HepG2 (cell line): ENCODE data around the gene PHEX. TPM values are rescaled to one million over a fixed set of nuclear protein-coding genes. Genes with fewer than 3 reads are reported as not detected.

Experiments
- ATAC-seq: fragments of 200-7000 bp; cut with Tn5 transposase; 3 replicates; pipeline ENCODE4 v1.9.1; 2020; ENCODE audit warnings: mild to moderate bottlenecking, moderate library complexity
- BruUV-seq: library from RNA; stranded (reverse); fragments of 400-500 nt; replicated peaks from 2 replicates; lab custom pipeline; 2021; lab: Mats Ljungman, UMichigan
- CTCF ChIA-PET: fragments of 300-600 bp; formaldehyde crosslinking; extraction: SDS; loops from one replicate; lab custom pipeline; 2021; ENCODE audit warnings: low total read pairs, inconsistent platforms, low intra/inter-chr PET ratio; lab: Yijun Ruan, JAX
- POLR2A ChIA-PET: fragments of 350-600 bp; sonication (Branson Sonifier 250); formaldehyde crosslinking; loops from one replicate; lab custom pipeline; 2020; ENCODE audit warnings: antibody characterized with exemption, inconsistent platforms; lab: Yijun Ruan, JAX
- DNase-seq: peaks from one replicate; pipeline ENCODE4 v3.0.0-alpha.2; 2015; ENCODE audit warnings: low spot score
- FAIRE-seq: peaks from 3 replicates; lab custom pipeline; 2011; peaks lifted over from hg19 to GRCh38; lab: Jason Lieb, UNC
- H2AFZ ChIP-seq: one replicate; pipeline ENCODE4 v1.6.1; 2011; ENCODE audit warnings: low read length, inconsistent platforms
- H3K27ac ChIP-seq: fragments of 300-600 bp; 3 replicates; pipeline ENCODE4 v1.8.0; 2011; ENCODE audit warnings: mixed run types, mild to moderate bottlenecking, mixed read lengths, low read length, inconsistent platforms; ENCODE audit not compliant: insufficient read depth; ENCODE audit errors: extremely low read length
- H3K27me3 ChIP-seq, 2 experiments: fragments of 200-600 bp in 1 of 2; 2 replicates in 1 of 2; 3 replicates in 1 of 2; pipeline versions ENCODE4 v1.6.0 to v1.8.0; 2011; ENCODE audit warnings: low read length in 2 of 2, mild to moderate bottlenecking in 2 of 2, moderate library complexity in 2 of 2, inconsistent platforms in 1 of 2; ENCODE audit not compliant: insufficient read depth in 2 of 2, control insufficient read depth in 1 of 2
- H3K36me3 ChIP-seq, 2 experiments: fragments of 200-600 bp in 1 of 2; replicated peaks in 1 of 2; 2 replicates in 1 of 2; 3 replicates in 1 of 2; pipeline versions ENCODE4 v1.5.1 to v1.8.0; 2011; ENCODE audit warnings: low read length in 2 of 2, inconsistent platforms in 1 of 2; ENCODE audit not compliant: insufficient read depth in 2 of 2, control insufficient read depth in 1 of 2
- H3K4me1 ChIP-seq: 2 replicates; pipeline ENCODE4 v1.5.1; 2012; ENCODE audit warnings: low read length, inconsistent platforms; ENCODE audit not compliant: insufficient read depth
- H3K4me2 ChIP-seq: 2 replicates; pipeline ENCODE4 v1.6.0; 2011; ENCODE audit warnings: low read depth, low read length, inconsistent platforms
- H3K4me3 ChIP-seq, 3 experiments: fragments of 200-600 bp in 1 of 3; sonication (generic), shearing (Covaris generic) in 1 of 3; replicated peaks in 1 of 3; 2 replicates each; pipeline ENCODE4 v1.5.1; 2011 to 2016; ENCODE audit warnings: low read length in 3 of 3, inconsistent platforms in 2 of 3, low read depth in 2 of 3, mild to moderate bottlenecking in 2 of 3, control low read depth in 1 of 3, mixed read lengths in 1 of 3; ENCODE audit not compliant: insufficient read depth in 1 of 3
- H3K79me2 ChIP-seq: one replicate; pipeline ENCODE4 v1.6.1; 2011; ENCODE audit warnings: low read length, inconsistent platforms; ENCODE audit not compliant: insufficient read depth
- H3K9ac ChIP-seq: 2 replicates; pipeline ENCODE4 v1.6.0; 2011; ENCODE audit warnings: mild to moderate bottlenecking, low read depth, low read length, inconsistent platforms; ENCODE audit not compliant: insufficient read depth
- H3K9me3 ChIP-seq: 2 replicates; pipeline ENCODE4 v1.5.1; 2012; ENCODE audit warnings: mild to moderate bottlenecking, low read length
- H4K20me1 ChIP-seq: 2 replicates; pipeline ENCODE4 v1.6.0; 2011; ENCODE audit warnings: inconsistent platforms, mild to moderate bottlenecking, low read length, moderate library complexity; ENCODE audit not compliant: insufficient read depth
- ARNT2 ChIP-seq: sonication (generic); formaldehyde crosslinking; IDR thresholded peaks from 2 replicates; pipeline ENCODE4 v1.8.0; 2022; ENCODE audit warnings: mild to moderate bottlenecking, low read depth, missing genetic modification reagents, moderate library complexity
- ARNTL ChIP-seq: sonication (generic); formaldehyde crosslinking; IDR thresholded peaks from 2 replicates; pipeline ENCODE4 v1.4.0; 2020; ENCODE audit warnings: mild to moderate bottlenecking, missing genetic modification reagents
- KLF15 ChIP-seq: sonication (generic); formaldehyde crosslinking; IDR thresholded peaks from 2 replicates; pipeline ENCODE4 v1.8.1; 2023; ENCODE audit warnings: borderline replicate concordance, mild to moderate bottlenecking, inconsistent platforms, missing genetic modification reagents, mixed read lengths
- KMT2B ChIP-seq: IDR thresholded peaks from 2 replicates; pipeline ENCODE4 v1.6.1; 2016; ENCODE audit warnings: missing genetic modification reagents, missing compliant biosample characterization
- SIX4 ChIP-seq: sonication (generic); formaldehyde crosslinking; IDR thresholded peaks from 2 replicates; pipeline ENCODE4 v1.4.0; 2020; ENCODE audit warnings: missing genetic modification reagents
- ZNF383 ChIP-seq: sonication (generic); formaldehyde crosslinking; IDR thresholded peaks from 2 replicates; pipeline ENCODE4 v1.4.0; 2020; ENCODE audit warnings: missing genetic modification reagents, mild to moderate bottlenecking, borderline replicate concordance
- ZNF552 ChIP-seq: sonication (generic); formaldehyde crosslinking; IDR thresholded peaks from 2 replicates; pipeline ENCODE4 v1.9.0; 2022; ENCODE audit warnings: missing genetic modification reagents, mild to moderate bottlenecking, borderline replicate concordance
- ZNF883 ChIP-seq: sonication (generic); formaldehyde crosslinking; IDR thresholded peaks from 2 replicates; pipeline ENCODE4 v1.5.1; 2020; ENCODE audit warnings: mild to moderate bottlenecking, missing genetic modification reagents; ENCODE audit errors: not compliant biosample characterization
- WGBS: methylation state at CpG from one replicate; pipeline ENCODE4 v1.1.6; 2017; ENCODE audit warnings: low lambda C conversion rate; 5-methylcytosine and 5-hydroxymethylcytosine counted together
- in situ Hi-C: cut with HindIII; loops from 2 replicates; pipeline ENCODE4 v1.10.0; 2017; ENCODE audit warnings: low pct_unique_long_range_greater_than_20kb; ENCODE audit not compliant: extremely low pct_ligation_motif_present
- intact Hi-C: fragments of 100-400 bp; cut with micrococcal nuclease; formaldehyde crosslinking; loops from one replicate; pipeline ENCODE4 v1.10.0; 2022; ENCODE audit not compliant: unreplicated experiment
- polyA plus RNA-seq, 8 experiments: library from polyadenylated mRNA; depleted of rRNA in 3 of 8; stranded (reverse) in 7 of 8; unstranded in 1 of 8; fragments of >200 nt; fragmentation: Illumina TruSeq in 4 of 8; extraction: Trizol in 4 of 8; gene quantifications; 2 replicates each; pipeline versions ENCODE4 v1.2.1 to v1.2.3, GENCODE V29; 2011 to 2016; ENCODE audit warnings: low read depth in 4 of 8, missing spikeins in 1 of 8, mixed read lengths in 1 of 8; ENCODE audit not compliant: insufficient read depth in 1 of 8
- total RNA-seq, 5 experiments: library from RNA; depleted of rRNA; stranded (reverse); fragments of >200 nt; fragmentation: Illumina TruSeq; extraction: Trizol; gene quantifications; 2 replicates each; pipeline ENCODE4 v1.2.3, GENCODE V29; 2016; ENCODE audit warnings: low read depth in 1 of 5
- TF ChIP-seq, protein P1 (sequence below): sonication (generic); formaldehyde crosslinking; IDR thresholded peaks from 2 replicates; pipeline ENCODE4 v1.8.0; 2022; ENCODE audit warnings: mild to moderate bottlenecking, missing genetic modification reagents; ENCODE audit not compliant: insufficient replicate concordance
- TF ChIP-seq, protein P2 (sequence below): sonication (generic); formaldehyde crosslinking; IDR thresholded peaks from 2 replicates; pipeline ENCODE4 v1.5.1; 2020; ENCODE audit warnings: mild to moderate bottlenecking, missing genetic modification reagents, borderline replicate concordance

PHEX gene
- total and polyA plus RNA-seq, 2 of the 13 experiments (the other 11 are each of a cell fraction or from before 2014, with no cell fraction given) = 0.01 to 0.27 TPM

DNA sequence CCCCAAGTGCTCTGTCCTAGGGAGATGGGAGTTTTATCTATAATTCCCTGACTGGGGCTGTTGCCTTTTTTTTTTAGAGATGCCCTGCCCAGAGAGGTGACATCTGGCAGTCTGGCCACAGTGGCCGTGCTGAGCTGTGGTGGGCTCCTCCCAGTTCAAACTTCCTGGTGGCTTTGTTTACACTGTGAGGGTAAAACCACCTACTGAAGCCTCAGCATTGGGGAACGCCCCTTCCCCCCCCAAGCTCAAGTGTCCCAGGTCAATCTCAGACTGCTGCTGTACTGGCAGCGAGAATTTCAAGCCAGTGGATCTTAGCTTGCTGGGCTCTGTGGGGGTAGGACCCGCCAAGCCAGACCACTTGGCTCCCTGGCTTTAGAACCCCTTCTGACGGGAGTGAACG, 202.3 kb downstream of the PHEX start:
- no TSS peak for BruUV-seq
- ChIA-PET CTCF (no interaction called here), POLR2A (no interaction called here)
- ATAC-seq (no peak), DNase-seq (no peak), FAIRE-seq (no peak)
- Histone ChIP-seq H3K27ac (no peak overlapping the region), H3K36me3 (no peaks in the 10 kb centered on the region), H3K4me1 (no peaks in the 10 kb centered on the region), H4K20me1 (no peaks in the 10 kb centered on the region), H3K9ac (no peak overlapping the region), H2AFZ (no peak overlapping the region), H3K79me2 (no peaks in the 10 kb centered on the region), H3K27me3 (no peaks in the 10 kb centered on the region), H3K9me3 (no peaks in the 10 kb centered on the region), H3K4me2 (no peak overlapping the region), H3K4me3 (no peak overlapping the region)
- no peak for TF ChIP-seq ZNF383 (CRISPR knock-in tag)
- no peak for TF ChIP-seq SIX4 (CRISPR knock-in tag)
- no peak for TF ChIP-seq KLF15 (CRISPR knock-in tag)
- TF ChIP-seq, protein P1, sequence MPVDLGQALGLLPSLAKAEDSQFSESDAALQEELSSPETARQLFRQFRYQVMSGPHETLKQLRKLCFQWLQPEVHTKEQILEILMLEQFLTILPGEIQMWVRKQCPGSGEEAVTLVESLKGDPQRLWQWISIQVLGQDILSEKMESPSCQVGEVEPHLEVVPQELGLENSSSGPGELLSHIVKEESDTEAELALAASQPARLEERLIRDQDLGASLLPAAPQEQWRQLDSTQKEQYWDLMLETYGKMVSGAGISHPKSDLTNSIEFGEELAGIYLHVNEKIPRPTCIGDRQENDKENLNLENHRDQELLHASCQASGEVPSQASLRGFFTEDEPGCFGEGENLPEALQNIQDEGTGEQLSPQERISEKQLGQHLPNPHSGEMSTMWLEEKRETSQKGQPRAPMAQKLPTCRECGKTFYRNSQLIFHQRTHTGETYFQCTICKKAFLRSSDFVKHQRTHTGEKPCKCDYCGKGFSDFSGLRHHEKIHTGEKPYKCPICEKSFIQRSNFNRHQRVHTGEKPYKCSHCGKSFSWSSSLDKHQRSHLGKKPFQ (CRISPR knock-in tag) = no peak
- TF ChIP-seq ZNF883 = no peak
- no peak for TF ChIP-seq ZNF552 (CRISPR knock-in tag)
- TF ChIP-seq KMT2B (CRISPR knock-in tag) = no peak
- TF ChIP-seq, protein P2, sequence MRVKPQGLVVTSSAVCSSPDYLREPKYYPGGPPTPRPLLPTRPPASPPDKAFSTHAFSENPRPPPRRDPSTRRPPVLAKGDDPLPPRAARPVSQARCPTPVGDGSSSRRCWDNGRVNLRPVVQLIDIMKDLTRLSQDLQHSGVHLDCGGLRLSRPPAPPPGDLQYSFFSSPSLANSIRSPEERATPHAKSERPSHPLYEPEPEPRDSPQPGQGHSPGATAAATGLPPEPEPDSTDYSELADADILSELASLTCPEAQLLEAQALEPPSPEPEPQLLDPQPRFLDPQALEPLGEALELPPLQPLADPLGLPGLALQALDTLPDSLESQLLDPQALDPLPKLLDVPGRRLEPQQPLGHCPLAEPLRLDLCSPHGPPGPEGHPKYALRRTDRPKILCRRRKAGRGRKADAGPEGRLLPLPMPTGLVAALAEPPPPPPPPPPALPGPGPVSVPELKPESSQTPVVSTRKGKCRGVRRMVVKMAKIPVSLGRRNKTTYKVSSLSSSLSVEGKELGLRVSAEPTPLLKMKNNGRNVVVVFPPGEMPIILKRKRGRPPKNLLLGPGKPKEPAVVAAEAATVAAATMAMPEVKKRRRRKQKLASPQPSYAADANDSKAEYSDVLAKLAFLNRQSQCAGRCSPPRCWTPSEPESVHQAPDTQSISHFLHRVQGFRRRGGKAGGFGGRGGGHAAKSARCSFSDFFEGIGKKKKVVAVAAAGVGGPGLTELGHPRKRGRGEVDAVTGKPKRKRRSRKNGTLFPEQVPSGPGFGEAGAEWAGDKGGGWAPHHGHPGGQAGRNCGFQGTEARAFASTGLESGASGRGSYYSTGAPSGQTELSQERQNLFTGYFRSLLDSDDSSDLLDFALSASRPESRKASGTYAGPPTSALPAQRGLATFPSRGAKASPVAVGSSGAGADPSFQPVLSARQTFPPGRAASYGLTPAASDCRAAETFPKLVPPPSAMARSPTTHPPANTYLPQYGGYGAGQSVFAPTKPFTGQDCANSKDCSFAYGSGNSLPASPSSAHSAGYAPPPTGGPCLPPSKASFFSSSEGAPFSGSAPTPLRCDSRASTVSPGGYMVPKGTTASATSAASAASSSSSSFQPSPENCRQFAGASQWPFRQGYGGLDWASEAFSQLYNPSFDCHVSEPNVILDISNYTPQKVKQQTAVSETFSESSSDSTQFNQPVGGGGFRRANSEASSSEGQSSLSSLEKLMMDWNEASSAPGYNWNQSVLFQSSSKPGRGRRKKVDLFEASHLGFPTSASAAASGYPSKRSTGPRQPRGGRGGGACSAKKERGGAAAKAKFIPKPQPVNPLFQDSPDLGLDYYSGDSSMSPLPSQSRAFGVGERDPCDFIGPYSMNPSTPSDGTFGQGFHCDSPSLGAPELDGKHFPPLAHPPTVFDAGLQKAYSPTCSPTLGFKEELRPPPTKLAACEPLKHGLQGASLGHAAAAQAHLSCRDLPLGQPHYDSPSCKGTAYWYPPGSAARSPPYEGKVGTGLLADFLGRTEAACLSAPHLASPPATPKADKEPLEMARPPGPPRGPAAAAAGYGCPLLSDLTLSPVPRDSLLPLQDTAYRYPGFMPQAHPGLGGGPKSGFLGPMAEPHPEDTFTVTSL = no peak
- no peak for TF ChIP-seq ARNTL (CRISPR knock-in tag)
- no peak for TF ChIP-seq ARNT2
- no CpG with 5 or more reads among the region's 6 CpGs for WGBS
- intact Hi-C loops (no loop called here), in situ Hi-C loops (no loop called here)
